ENCODE measurements around the gene RAP2B.
A peak's percentile ranks its signal among the peaks of the same experiment; 100 is the strongest.
"Not testable (repeated sequence)": the region's sequence is repeated elsewhere in the genome, so short reads cannot be mapped to it uniquely, and the experiment has no call there.

RAP2B gene

DNA sequence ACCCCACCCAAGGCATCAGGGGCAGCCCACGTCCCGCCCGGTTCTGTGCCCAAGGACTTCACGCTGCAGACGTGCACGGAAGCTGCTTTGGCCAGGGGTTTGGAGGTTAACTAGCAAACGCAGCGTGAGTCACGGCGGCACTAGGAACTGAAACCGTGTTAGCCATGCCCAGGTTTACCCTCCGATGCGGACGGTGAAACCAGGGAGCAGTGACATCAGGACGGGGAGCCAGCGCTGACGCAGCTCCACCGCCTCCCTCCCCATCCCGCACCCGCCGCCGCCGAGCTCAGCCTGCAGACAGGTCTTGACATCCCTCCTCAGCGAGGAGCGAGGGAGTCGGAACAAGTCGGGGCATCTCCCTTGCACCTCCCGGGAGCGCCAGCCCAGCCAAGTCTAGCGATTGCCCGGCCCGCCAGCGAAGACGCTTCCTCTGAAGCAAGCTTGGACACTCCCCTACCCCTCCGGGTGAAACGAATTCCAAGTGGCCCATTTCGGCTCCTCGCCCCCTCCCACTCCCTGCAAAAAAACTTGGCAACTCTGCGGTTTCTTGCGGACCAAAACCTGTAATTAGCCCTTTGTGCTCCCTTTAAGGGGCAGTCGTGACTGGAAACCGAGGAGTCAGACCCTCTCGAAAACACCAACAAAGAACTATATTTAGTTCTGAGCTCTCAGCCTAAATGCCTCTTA is 1.4 kb upstream of the RAP2B start:
- peak; percentile 53 to 71 for DNase-seq

DNA sequence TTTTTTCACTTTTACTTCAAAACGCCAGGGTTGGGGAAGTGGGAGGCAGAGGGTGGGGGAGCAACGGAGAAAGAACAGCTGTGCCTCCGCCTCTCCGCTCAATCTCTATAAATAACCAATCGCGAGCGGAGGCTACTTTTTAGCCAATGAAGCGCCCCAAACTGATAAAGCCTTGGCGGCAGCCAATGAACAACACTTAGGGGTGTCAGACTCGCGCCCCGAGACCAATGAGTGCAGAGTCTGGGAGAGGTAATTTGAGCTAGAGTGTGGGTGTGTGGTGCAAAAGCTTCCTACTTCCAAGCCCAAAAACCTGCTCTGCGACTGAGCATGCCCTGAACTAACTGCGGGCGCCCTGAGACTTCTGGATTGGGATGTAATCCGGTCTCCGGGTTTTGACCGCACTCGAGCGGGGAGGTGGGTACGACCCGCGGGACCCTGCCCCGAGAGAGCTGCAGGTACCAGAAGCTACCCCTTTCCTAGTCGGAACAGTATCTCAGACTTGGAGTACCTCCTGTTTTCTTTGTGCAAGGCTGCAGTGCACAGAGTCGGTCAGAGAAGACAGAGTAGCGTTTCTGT is 800 bp upstream of the RAP2B start:
- DNase-seq = peak; percentile 99 to 100

DNA sequence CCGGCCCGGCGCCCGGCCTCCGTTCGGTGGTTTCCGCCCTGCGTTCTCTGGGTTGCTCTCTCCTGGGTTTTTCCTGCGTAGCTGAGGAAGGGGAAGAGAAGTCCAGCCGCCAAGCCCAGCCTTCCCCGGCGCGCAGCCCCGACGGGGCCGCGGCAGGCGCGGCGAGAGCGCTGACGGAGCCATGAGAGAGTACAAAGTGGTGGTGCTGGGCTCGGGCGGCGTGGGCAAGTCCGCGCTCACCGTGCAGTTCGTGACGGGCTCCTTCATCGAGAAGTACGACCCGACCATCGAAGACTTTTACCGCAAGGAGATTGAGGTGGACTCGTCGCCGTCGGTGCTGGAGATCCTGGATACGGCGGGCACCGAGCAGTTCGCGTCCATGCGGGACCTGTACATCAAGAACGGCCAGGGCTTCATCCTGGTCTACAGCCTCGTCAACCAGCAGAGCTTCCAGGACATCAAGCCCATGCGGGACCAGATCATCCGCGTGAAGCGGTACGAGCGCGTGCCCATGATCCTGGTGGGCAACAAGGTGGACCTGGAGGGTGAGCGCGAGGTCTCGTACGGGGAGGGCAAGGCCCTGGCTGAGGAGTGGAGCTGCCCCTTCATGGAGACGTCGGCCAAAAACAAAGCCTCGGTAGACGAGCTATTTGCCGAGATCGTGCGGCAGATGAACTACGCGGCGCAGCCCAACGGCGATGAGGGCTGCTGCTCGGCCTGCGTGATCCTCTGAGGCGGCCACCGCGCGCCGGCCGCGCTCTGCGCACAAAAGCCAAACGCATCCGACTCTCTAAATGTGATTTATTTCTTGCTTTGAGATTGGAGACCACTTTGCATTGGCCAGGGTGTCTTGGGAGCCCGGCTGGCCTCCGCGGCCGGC is 727 bp downstream of the RAP2B start:
- DNase-seq = peak; percentile 35 to 70

DNA sequence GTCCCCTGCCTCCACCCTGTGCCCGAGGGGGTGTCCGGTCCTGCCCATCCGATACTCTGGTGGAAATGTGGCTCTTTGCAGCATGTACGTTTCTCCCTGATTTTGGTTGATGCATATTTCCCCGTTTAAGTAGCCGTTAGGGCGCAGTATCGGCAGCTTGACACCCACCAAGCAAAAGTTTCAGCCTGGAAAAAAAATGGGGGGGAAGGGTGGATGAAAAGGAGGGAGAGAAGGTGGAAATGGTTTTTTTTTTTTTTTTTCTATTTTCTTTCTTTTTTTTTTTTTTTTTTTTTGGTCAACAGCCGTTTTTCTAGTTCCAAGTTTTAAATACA is 1.3 kb downstream of the RAP2B start:
- peak; percentile 14 to 62 for DNase-seq

DNA sequence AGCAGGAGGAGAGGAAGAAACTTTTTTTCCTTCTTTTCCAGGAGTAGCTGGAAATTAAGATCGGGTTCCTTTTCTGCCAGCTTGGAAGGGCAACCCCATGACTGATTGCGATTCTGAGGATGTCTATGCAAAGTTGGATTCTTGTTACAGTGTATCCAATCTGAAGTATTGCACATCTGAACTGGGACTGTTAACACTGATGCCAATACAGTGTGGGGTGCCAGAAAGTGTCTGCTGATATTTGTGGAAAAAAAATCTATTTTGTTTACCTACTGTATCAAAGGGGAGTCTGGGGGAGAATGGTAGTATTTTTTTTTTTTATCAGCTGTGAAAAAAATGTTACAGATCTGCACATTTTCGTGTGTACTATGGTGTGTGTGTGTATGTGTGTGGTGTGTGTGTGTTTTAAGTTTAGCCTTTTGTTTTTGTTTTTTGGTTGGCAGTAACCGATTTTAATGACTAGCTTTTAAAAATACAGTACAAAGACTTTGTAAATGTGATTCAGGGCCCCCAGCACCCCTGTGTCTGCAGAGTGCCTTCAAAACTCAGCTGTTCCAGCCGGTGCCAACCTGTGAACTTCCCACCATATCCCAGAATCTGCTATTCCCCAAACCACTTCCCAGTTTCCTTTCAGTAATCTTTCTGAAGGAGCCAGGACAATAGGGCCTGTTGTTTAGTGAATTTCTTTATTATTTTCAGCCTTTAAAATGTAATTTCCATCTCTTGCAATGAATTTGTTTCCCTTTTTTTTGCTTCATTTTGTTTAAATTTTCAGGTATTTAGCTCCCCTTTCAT is 1.9 kb downstream of the RAP2B start:
- DNase-seq = no peak

DNA sequence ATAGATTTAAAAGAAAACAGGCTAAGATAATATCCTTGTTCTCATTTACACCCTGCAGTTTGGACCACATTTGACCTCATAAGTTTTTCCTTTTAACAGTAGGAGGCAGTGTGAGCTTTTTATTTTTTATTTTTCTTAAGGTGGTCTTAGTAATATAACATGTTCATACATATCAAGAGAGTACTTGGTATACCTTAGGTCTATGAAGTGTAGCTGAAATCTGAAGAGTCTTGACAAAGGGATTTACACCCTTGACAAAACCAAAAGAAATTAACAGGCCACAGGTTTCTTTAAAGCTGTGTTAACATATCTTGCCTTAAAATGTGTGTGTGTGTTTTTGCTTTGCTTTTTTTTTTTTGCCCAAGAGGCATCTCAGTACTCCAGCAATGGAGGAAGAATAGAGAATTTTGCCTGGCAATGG is 3.2 kb downstream of the RAP2B start:
- DNase-seq = no peak

DNA sequence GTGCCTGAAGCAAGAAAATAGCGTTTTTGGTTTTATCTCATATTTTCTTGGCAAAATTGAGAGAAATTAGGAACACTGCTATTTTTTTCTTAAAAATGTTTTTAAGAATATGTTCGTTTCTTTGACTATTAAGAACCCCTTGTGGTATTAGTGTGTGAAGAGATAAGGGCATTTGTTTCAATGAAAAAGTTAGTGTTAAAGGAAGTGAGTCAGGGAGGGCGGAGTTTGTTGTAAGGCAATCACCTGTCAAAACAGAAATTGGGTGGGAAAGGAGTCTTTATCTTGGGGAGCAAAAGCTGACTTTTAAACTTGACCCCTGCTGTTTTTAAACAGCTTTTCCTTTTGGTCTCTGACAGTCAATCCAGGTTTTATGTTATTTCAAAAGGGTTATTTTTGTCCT is 4.2 kb downstream of the RAP2B start:
- DNase-seq = no peak

DNA sequence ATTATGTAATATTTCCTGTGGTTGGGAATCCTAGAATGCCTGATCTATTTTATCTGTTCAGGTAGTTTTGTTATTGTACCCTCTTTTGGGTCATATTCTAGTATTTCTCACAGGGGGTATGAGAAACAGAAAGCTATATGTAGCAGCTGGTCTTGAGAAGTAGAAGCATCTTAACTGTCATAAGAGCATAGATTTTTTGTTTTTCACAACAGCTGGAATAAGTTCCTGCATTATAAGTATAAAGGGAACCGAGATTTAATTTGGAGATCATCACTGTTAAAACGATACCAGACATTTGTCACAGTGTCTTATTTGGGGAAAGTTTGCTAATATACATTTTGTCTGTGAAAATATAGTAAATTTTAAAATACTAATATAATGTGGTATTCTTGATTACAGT is 4.8 kb downstream of the RAP2B start:
- DNase-seq = no peak

DNA sequence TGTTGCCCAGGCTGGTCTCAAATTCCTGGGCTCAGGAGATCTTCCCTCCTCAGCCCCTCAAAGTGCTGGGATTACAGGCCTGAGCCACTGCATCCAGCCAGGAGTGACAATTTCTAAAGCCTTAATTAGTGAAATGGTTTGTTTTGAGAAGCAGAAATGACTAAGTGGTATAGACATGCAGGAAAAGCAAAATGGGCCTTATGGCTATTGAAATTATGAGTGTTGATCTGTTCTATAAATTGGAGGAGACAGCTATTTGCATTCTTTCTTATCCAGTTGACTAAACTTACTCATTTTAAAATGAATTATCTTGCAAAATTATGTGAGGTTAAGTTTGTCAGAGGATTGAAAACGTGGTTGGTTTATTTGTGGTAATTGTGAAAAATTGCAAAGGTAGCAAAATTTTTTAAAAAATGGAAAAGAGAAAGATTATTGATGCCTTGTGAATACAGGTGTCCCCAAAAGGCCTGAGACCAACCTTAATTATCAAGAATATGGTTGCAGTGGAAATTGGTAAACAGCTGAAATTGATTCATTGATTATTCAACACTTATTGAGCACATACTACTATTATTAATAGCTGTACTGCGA is 7.9 kb downstream of the RAP2B start:
- DNase-seq = no peak

DNA sequence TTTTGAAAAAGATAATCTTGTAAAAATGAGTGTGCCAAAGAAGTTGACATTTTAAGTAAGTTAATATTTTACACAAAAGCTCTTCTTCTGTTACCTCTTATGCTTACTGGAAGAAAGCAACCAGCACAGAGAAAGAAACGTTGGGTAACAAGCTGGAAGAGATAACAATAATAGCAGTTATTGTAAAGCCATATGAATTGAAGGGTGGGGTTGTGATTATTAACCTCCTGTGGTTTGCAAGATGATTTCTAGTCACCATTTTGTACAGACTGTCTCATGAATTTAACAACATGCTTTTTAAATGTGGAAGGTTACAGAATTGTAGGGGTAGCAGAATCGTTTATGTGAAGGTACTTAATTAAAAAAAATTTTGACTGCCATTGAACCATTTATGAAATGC is 9.2 kb downstream of the RAP2B start:
- no peak for DNase-seq

DNA sequence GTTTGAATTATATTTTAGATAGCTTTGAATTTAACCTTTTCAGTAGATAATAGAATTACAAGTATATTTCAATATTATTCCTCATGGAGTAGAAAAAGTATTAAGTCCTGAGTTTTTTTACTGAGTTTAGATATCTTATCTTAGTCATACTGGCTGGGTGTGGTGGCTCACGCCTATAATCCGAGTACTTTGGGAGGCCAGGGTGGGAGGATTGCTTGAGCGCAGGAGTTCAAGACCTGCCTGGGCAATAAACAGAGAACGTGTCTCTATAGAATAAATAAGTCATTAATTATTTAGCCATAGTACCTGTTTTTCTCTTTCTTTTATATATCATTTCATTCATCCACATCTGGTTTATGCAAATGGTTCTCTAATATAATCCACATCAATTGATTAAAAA is 9.9 kb downstream of the RAP2B start:
- no peak for DNase-seq

DNA sequence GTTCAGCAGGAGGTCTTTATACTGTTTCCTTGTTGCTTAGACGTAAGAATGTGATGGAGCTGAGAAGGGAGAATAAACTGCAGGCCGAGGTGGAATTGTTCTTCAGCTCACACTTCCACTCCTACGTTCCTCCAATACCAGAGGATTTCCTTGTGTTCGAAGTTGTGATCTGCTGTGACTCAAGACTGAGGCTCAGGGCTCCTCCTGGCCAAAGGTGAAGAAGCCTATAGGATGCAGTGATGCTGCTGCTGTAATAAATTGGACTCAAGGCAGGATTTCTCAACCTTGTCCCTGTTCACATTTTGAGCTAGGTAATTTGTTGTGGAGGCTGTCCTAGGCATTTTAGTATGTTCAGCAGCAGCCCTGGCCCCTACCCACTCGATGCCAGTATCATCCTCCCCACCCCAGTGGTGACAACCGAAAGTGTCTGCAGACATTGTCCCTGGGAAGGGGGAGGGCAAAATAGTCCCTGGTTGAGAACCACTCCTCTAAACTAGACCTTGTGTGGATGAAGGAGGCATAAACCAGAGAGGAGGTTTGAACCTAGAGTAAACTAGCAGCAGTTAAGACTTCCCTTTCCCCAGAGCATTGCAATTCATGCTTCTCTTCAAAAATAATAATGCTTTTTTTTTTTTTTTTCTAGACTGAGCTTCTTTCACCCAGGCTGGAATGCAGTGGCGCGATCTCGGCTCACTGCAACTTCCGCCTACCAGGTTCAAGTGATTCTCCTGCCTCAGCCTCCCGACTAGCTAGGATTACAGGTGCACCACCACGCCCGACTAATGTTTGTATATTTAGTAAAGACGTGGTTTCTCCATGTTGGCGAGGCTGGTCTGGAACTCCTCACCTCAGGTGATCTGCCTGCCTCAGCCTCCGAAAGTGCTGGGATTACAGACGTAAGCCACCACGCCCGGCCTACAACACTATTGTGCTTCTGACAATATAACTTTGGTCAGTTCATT is 11.1 kb downstream of the RAP2B start:
- no peak for DNase-seq

DNA sequence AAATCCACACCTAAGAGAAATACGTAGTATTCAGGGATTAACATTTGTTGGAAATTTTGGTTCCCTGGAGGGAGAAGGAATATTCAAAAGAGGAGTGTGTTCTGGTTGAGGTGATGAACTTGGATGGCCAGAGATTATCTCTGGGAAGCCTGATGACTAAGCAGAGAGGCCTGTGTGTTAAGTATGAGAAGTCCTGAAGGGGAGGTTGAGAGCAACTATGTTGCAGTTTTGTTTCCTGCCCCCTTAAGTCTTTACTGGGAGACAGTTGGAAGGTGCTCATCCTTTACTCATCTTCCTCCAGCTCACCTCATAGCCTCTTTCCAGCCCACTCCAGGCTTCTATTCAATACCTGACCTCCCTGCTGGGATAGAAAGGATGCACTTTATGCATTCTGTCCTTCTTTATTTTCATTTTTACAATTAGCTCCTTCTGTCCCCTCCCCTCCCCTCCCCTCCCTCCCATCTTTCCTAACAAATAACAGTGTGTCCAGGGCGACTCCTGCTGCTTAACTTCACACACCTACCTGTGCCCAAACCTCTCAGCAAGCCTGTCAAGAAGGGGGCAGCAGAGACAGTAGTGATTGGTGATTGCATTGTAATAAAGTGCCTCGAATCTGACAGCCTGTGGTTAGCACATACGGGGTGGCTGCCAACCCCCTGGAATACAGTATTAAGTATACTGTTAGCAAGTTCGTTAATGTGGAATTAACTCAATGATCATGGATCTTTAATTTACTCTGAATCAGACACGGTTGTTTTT is 11.9 kb downstream of the RAP2B start:
- DNase-seq = no peak

DNA sequence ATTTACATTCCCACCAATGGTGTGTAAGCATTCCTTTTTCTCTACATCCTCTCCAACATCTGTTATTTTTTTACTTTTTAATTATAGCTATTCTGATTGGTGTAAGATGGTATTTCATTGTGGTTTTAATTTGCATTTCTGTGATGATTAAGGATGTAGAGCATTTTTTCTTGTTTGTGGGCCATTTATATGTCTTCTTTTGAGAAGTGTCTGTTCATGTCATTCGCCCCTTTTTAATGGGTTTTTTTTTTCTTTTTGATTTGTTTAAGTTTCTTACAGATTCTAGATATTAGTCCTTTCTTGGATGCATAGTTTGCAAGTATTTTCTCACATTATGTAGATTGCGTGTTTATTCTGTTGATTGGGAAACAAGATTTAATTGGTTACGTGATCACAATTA is 14.2 kb downstream of the RAP2B start:
- no peak for DNase-seq

DNA sequence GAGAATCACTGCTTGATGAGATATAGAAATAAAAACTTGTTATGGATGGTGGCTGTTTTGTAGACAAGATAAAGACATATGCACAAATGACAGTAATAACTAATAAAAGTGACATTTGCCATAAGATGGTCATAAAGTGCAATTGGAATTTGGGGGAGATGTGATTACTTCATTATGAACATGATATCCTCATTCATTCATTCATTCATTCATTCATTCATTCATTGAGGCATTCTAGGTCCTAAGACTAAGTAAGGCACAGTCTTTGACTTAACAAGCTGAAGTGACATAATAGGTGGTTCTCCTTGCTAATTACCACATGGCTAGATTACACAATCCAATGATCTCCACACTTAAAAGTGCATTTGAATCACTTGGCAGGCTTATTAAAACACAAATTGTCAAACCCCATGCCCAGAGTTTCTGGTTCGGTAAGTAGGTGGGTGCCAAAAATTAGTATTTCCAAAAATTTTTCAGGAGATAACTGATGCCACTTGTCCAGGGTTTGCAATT is 18.9 kb downstream of the RAP2B start:
- no peak for DNase-seq

DNA sequence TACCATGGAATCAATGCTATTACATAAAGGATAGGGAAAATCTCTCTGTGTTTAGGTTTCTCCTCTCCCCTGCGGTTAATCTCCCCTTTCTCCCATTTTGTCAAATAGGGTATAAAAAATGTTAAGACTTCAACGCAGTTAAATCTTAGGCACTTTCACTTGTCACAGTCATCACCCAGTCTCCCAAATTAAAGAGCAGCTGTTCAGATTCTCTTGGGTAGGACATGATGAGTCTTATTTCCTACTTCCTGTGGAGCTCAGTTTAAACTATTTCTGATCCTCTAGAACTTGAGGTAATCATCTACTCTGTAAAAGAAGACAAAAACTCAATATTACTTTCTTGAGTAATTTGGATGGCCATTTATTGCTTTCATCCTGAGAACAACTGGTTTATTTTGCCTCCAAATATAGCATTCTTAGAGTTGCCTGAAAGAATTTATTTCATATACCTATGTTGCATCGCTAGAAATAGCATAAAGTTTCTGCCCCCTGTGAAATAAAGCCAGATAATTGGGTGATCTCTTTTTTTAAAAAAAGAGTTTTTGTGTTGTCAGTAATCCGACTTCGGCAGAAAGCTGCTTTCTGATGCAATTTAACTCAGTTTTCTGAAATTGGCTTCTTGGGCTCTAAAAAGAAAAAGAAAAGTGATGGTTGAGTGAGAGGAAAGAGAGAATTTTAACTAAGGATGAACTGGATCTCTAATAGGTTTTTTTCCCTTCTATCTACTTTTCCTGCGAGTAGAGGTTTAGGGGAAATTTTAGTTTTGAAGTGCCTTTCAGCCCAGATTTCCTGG is 20.7 kb downstream of the RAP2B start:
- DNase-seq = no peak

DNA sequence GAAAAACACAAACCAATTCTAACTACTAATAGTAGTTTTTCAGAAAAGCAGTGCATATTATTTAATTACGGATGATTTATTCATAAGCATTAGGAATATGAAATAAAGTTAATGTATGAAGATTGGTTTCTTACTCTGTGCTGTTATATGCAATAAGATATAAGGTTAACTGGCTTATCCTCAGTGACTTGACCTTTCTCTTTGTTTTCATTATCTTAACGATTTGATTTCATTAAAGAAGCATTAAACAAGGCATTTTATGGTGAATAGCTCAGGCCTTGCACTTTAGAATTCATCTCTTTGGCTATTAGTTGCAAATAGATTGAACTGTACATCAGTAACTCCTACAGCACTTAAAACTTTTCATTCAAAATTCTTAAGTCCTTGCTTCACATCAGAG is 28.9 kb downstream of the RAP2B start:
- no peak for DNase-seq

DNA sequence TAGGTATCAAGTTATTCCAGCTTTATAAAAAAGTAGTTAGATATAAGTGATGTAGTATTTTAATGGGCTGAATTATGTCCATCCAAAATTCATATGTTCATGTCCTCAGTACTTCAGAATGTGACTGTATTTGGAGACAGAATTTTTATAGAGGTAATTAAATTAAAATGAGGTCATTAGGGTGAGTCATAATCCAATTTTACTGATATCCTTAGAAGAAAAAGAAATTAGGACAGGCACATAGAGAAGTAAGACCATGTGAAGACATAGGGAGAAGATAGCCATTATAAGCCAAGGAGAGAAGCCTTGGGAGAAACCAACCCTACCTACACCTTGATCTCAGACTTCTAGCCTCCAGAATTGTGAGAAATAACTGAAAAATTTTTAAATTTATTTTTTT is 30.3 kb downstream of the RAP2B start:
- no peak for DNase-seq

DNA sequence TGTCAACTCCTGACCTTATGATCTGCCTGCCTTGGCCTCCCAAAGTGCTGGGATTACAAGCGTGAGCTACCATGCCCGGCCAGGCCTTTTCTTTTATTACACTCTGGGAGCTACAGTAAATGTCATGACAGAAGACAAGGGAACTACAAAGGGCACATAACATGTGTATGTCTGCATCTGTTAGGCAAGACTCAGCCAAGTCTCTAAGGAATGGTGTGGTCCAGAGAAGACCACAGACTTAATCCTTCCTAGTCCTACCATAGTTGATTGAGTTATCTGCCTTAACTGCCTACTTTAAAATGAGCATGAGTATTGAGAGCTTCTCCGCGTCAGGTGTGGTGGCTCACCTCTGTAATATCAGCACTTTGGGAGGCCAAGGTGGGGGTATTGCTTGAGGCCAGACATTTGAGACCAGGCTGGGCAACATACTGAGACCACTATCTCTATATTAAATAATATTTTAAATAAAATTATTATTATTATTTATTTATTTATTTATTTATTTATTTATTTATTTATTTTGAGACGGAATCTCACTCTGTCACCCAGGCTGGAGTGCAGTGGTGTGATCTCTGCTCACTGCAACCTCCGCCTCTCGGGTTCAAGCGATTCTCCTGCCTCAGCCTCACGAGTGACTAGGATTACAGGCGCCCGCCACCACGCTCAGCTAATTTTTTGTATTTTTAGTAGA is 31.9 kb downstream of the RAP2B start:
- DNase-seq = not testable (repeated sequence)

Measured in NCI-H2081 (cell line).